ENCODE measurements around the gene MVK. TPM values are rescaled to one million over a fixed set of nuclear protein-coding genes. Genes with fewer than 3 reads are reported as not detected.

MVK gene
- total RNA-seq, 2 experiments from 2014 or later: 8.2 to 8.4 TPM

GRCh38 chr12:109625749-109626377 lies 52.3 kb downstream of the MVK start:
- H3K27ac Mint-ChIP-seq: no peak overlapping the region
- no peak overlapping the region for H3K27ac ChIP-seq (ENCODE audit: low read depth in 1 of 2, low read length in 2 of 2)
- ChIA-PET POLR2A (no interaction called here), CTCF (no interaction called here)
- no peak for ATAC-seq (ENCODE audit: poor library complexity)
- H3K36me3 ChIP-seq (ENCODE audit: insufficient read depth, low read length): no peaks in the 10 kb centered on the region
- TF ChIP-seq, protein P1, sequence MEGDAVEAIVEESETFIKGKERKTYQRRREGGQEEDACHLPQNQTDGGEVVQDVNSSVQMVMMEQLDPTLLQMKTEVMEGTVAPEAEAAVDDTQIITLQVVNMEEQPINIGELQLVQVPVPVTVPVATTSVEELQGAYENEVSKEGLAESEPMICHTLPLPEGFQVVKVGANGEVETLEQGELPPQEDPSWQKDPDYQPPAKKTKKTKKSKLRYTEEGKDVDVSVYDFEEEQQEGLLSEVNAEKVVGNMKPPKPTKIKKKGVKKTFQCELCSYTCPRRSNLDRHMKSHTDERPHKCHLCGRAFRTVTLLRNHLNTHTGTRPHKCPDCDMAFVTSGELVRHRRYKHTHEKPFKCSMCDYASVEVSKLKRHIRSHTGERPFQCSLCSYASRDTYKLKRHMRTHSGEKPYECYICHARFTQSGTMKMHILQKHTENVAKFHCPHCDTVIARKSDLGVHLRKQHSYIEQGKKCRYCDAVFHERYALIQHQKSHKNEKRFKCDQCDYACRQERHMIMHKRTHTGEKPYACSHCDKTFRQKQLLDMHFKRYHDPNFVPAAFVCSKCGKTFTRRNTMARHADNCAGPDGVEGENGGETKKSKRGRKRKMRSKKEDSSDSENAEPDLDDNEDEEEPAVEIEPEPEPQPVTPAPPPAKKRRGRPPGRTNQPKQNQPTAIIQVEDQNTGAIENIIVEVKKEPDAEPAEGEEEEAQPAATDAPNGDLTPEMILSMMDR (IDR thresholded peaks at IDR 0.05): no peak
- H3K27me3 ChIP-seq (ENCODE audit: control insufficient read depth in 1 of 2, insufficient read depth in 2 of 2, low read length in 2 of 2): peaks cover 4 to 24% of the 10 kb centered on the region in 2 experiments
- no peaks in the 10 kb centered on the region for H3K9me3 Mint-ChIP-seq
- peaks cover 5% of the 10 kb centered on the region for H3K4me1 Mint-ChIP-seq (ENCODE audit: low read depth)
- peaks cover 0 to 4% of the 10 kb centered on the region in 2 experiments for H3K9me3 ChIP-seq (ENCODE audit: control insufficient read depth in 1 of 2, insufficient read depth in 1 of 2, low read length in 2 of 2)
- H3K4me1 ChIP-seq (ENCODE audit: insufficient read depth, low read length): no peaks in the 10 kb centered on the region
- intact Hi-C loops (cut with DNase I, micrococcal nuclease): no loop called here
- no peak overlapping the region for H3K4me3 Mint-ChIP-seq
- no peak for DNase-seq
- H3K36me3 Mint-ChIP-seq (ENCODE audit: low read depth): no peaks in the 10 kb centered on the region
- H3K27me3 Mint-ChIP-seq: peaks cover 61% of the 10 kb centered on the region
- H3K4me3 ChIP-seq (ENCODE audit: low read length): no peak overlapping the region

DNA sequence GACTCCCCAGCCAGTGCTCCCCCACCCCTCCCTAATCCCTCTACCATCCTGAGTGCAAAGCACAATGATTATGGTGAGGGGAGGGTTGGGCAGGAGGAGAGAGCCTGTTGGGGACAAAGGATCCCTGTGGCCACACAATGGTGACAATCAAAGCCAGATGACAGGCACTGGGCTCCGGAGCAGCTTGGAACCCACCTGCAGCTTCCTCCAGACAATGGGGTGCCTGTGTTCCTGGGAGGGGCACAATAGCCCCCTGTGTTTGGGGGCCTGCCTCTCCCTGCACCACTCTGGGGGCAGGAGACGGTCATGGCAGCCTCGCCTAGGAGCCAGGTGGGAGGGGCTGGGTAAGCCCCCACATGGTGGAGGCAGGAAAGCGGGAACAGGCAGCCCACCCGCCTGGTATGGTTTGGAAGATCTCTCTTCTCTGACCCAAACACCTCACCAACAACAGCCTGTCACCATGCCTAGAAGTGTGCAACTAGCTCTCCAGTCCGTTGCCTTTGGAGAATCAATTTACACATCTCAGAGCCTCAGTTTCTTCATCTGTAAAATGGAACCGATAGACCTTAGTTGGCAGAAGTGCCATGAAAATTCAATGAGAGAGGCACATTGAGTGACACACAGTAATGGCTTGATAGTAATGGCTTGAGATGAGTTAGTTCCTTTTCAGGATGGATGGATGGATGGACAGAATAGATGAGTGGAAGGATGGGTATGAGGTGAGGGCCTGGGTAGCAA lies 53.0 kb downstream of the MVK start:
- POLR2A ChIA-PET: no interaction called here
- Histone ChIP-seq H3K27ac (ENCODE audit: low read depth in 1 of 2, low read length in 2 of 2) (no peak overlapping the region), H3K4me1 (ENCODE audit: insufficient read depth, low read length) (no peaks in the 10 kb centered on the region), H3K4me3 (ENCODE audit: low read length) (no peak overlapping the region), H3K36me3 (ENCODE audit: insufficient read depth, low read length) (no peaks in the 10 kb centered on the region), H3K27me3 (ENCODE audit: control insufficient read depth in 1 of 2, insufficient read depth in 2 of 2, low read length in 2 of 2) (peaks cover 4 to 31% of the 10 kb centered on the region in 2 experiments), H3K9me3 (ENCODE audit: control insufficient read depth in 1 of 2, insufficient read depth in 1 of 2, low read length in 2 of 2) (peaks cover 0 to 4% of the 10 kb centered on the region in 2 experiments)
- Mint-ChIP-seq H3K27ac (no peak overlapping the region), H3K27me3 (peaks cover 65% of the 10 kb centered on the region), H3K4me1 (ENCODE audit: low read depth) (no peaks in the 10 kb centered on the region), H3K36me3 (ENCODE audit: low read depth) (no peaks in the 10 kb centered on the region), H3K9me3 (no peaks in the 10 kb centered on the region), H3K4me3 (no peak overlapping the region)
- CTCF ChIA-PET: no interaction called here
- TF ChIP-seq, protein P1 (IDR thresholded peaks at IDR 0.05): no peak
- intact Hi-C loops (cut with DNase I, micrococcal nuclease): no loop called here
- ATAC-seq (ENCODE audit: poor library complexity): no peak
- DNase-seq: no peak

DNA sequence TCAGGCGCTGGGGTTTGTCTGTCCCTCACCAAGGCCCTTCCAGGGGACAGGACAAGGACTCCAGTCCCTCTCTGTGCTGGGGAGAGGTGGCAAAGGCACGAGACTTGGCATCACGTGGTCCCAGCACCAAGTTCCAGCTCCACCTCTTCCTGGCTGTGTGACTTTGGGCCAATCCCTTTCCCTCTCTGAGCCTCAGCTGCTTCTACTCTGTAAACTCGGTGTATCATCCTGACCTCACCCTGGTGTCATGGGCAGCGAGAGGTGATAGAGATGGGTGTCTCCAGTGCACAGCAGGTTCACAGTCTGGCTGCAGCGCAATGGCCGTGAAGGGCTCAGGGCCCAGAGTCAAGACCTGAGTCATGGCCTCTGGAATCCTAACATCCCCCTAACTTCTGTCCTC lies 54.0 kb downstream of the MVK start:
- no peak for ATAC-seq (ENCODE audit: poor library complexity)
- Mint-ChIP-seq H3K27ac (no peak overlapping the region), H3K9me3 (no peaks in the 10 kb centered on the region), H3K27me3 (peaks cover 56% of the 10 kb centered on the region), H3K4me3 (no peak overlapping the region), H3K36me3 (ENCODE audit: low read depth) (no peaks in the 10 kb centered on the region), H3K4me1 (ENCODE audit: low read depth) (no peaks in the 10 kb centered on the region)
- TF ChIP-seq, protein P1 (IDR thresholded peaks at IDR 0.05): no peak
- ChIA-PET CTCF (no interaction called here), POLR2A (no interaction called here)
- no peak for DNase-seq
- intact Hi-C loops (cut with DNase I, micrococcal nuclease): no loop called here
- H3K36me3 ChIP-seq (ENCODE audit: insufficient read depth, low read length): no peaks in the 10 kb centered on the region
- H3K27me3 ChIP-seq (ENCODE audit: control insufficient read depth in 1 of 2, insufficient read depth in 2 of 2, low read length in 2 of 2): peaks cover 4 to 27% of the 10 kb centered on the region in 2 experiments
- no peak overlapping the region for H3K27ac ChIP-seq (ENCODE audit: low read depth in 1 of 2, low read length in 2 of 2)
- H3K9me3 ChIP-seq (ENCODE audit: control insufficient read depth in 1 of 2, insufficient read depth in 1 of 2, low read length in 2 of 2): peaks cover 0 to 4% of the 10 kb centered on the region in 2 experiments
- no peak overlapping the region for H3K4me3 ChIP-seq (ENCODE audit: low read length)
- H3K4me1 ChIP-seq (ENCODE audit: insufficient read depth, low read length): no peaks in the 10 kb centered on the region
